22Rv1 (cell line): ENCODE data around the gene AGAP5.

Source experiments
- ZFX ChIP-seq: fragments of 450-650 bp; IDR thresholded peaks from 2 replicates; pipeline ENCODE4 v1.6.1; 2017; ENCODE audit warnings: antibody characterized with exemption, borderline replicate concordance
- TF ChIP-seq, protein P1 (sequence below): fragments of 450-650 bp; IDR thresholded peaks from 2 replicates; pipeline ENCODE4 v1.5.1; 2017; ENCODE audit warnings: mild to moderate bottlenecking

DNA sequence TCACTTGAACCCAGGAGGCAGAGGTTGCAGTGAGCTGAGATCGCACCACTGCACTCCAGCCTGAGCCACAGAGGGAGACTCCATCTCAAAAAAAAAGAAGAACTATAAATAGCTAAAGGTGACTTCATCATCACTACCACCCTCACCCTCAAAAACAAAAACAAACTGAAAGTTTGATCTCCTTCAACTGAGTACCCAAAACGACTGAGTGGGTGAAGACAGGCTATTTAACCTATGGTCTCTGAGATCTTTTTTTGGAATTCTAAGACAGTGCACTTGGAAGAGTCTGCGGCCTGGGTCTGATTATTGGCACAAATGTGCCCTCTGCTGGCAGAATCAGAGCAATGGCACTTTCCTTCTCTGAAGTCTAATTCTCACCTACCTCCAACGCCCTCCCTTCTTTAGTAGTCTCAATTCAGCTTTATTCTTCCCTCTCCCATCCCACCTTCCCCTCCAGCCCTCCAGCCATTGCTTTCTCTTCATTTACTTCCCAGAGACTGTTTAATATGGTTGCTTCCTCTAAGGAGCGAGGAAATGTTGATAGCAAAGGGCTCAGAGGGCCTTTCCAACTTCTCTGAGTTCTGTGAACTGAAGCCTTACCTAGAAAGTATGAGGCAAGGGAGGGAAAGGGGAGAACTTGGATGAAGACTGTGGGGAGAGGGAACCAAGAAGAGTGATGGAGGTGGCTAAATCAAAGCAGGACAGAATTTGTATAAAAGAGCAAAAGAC is 53.7 kb downstream of the AGAP5 start:
- TF ChIP-seq, protein P1, sequence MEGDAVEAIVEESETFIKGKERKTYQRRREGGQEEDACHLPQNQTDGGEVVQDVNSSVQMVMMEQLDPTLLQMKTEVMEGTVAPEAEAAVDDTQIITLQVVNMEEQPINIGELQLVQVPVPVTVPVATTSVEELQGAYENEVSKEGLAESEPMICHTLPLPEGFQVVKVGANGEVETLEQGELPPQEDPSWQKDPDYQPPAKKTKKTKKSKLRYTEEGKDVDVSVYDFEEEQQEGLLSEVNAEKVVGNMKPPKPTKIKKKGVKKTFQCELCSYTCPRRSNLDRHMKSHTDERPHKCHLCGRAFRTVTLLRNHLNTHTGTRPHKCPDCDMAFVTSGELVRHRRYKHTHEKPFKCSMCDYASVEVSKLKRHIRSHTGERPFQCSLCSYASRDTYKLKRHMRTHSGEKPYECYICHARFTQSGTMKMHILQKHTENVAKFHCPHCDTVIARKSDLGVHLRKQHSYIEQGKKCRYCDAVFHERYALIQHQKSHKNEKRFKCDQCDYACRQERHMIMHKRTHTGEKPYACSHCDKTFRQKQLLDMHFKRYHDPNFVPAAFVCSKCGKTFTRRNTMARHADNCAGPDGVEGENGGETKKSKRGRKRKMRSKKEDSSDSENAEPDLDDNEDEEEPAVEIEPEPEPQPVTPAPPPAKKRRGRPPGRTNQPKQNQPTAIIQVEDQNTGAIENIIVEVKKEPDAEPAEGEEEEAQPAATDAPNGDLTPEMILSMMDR = peak; percentile 83
- TF ChIP-seq ZFX = no peak
